Urothelium cell line (cell line): ENCODE measurements around the gene HS6ST2.
A peak's percentile ranks its signal among the peaks of the same experiment; 100 is the strongest.
"Not testable (repeated sequence)": the region's sequence is repeated elsewhere in the genome, so short reads cannot be mapped to it uniquely, and the experiment has no call there.

Experiments
- DNase-seq: peaks from one replicate; pipeline ENCODE4 v3.0.0; 2011; ENCODE audit warnings: low spot score, mixed read lengths
- FAIRE-seq: peaks from 2 replicates; lab custom pipeline; 2011; peaks lifted over from hg19 to GRCh38; lab: Jason Lieb, UNC

HS6ST2 gene

GRCh38 chrX:132958091-132958703, at the start of gene HS6ST2:
HS6ST2 (minus strand) TSS chrX:132958629.
- FAIRE-seq = no peak
- no peak for DNase-seq

- DNase-seq (no peak), FAIRE-seq (no peak)
Observed at GRCh38 chrX:133007458-133007857, 49.0 kb upstream of the HS6ST2 start.

- FAIRE-seq = no peak
Observed at GRCh38 chrX:133005616-133006015, 47.2 kb upstream of the HS6ST2 start.

GRCh38 chrX:133005042-133005441, 46.6 kb upstream of the HS6ST2 start:
- FAIRE-seq (no peak), DNase-seq (peak; percentile 4)

More at GRCh38 chrX:133005616-133006015, 47.2 kb upstream of the HS6ST2 start:
- DNase-seq = no peak

- DNase-seq (no peak), FAIRE-seq (no peak)
Observed at GRCh38 chrX:132999209-132999608, 40.8 kb upstream of the HS6ST2 start.

GRCh38 chrX:132990835-132991234, 32.4 kb upstream of the HS6ST2 start:
- no peak for FAIRE-seq

GRCh38 chrX:132986556-132986955, 28.1 kb upstream of the HS6ST2 start:
- DNase-seq (no peak), FAIRE-seq (no peak)

More at GRCh38 chrX:132990835-132991234, 32.4 kb upstream of the HS6ST2 start:
- DNase-seq = no peak

GRCh38 chrX:132984058-132984650, 25.7 kb upstream of the HS6ST2 start:
- no peak for DNase-seq
- no peak for FAIRE-seq

GRCh38 chrX:132983496-132983895, 25.1 kb upstream of the HS6ST2 start:
- FAIRE-seq = no peak
- DNase-seq = no peak

GRCh38 chrX:132980035-132980434, 21.6 kb upstream of the HS6ST2 start:
- not testable (repeated sequence) for FAIRE-seq

GRCh38 chrX:132968296-132968949, 10.0 kb upstream of the HS6ST2 start:
- FAIRE-seq = no peak

More at GRCh38 chrX:132980035-132980434, 21.6 kb upstream of the HS6ST2 start:
- not testable (repeated sequence) for DNase-seq

GRCh38 chrX:132967049-132967448, 8.6 kb upstream of the HS6ST2 start:
- DNase-seq = no peak

More at GRCh38 chrX:132968296-132968949, 10.0 kb upstream of the HS6ST2 start:
- DNase-seq = no peak

GRCh38 chrX:132965461-132965860, 7.0 kb upstream of the HS6ST2 start:
- no peak for DNase-seq
- no peak for FAIRE-seq

More at GRCh38 chrX:132967049-132967448, 8.6 kb upstream of the HS6ST2 start:
- FAIRE-seq = no peak

- DNase-seq = no peak
- no peak for FAIRE-seq
Observed at GRCh38 chrX:132961511-132961910, 3.1 kb upstream of the HS6ST2 start.

GRCh38 chrX:132957211-132958090, 978 bp downstream of the HS6ST2 start:
- FAIRE-seq (no peak), DNase-seq (peak; percentile 11)

GRCh38 chrX:132956421-132957210, 1.8 kb downstream of the HS6ST2 start:
- DNase-seq = peak; percentile 10
- no peak for FAIRE-seq

- DNase-seq = no peak
- FAIRE-seq = no peak
Observed at GRCh38 chrX:132955690-132956089, 2.7 kb downstream of the HS6ST2 start.

- FAIRE-seq (no peak), DNase-seq (no peak)
Observed at GRCh38 chrX:132954323-132954722, 4.1 kb downstream of the HS6ST2 start.

GRCh38 chrX:132953354-132953753, 5.1 kb downstream of the HS6ST2 start:
- FAIRE-seq = no peak
- DNase-seq = no peak

GRCh38 chrX:132948648-132949260, 9.7 kb downstream of the HS6ST2 start:
- FAIRE-seq = no peak
- no peak for DNase-seq
